ENCODE results near the gene HAS3. TPM values are rescaled to one million over a fixed set of nuclear protein-coding genes. Genes with fewer than 3 reads are reported as not detected.

The HAS3 gene
- total RNA-seq, 2 experiments from 2014 or later = 0.29 to 0.47 TPM

- H3K27ac Mint-ChIP-seq = no peak overlapping the region
- H3K4me1 Mint-ChIP-seq = no peaks in the 10 kb centered on the region
- no peak overlapping the region for H3K4me3 Mint-ChIP-seq
- CTCF ChIA-PET = no interaction called here
- no peaks in the 10 kb centered on the region for H3K9me3 Mint-ChIP-seq (ENCODE audit: low read depth)
- ATAC-seq = no peak
- H3K27me3 Mint-ChIP-seq = no peaks in the 10 kb centered on the region
- no peaks in the 10 kb centered on the region for H3K36me3 Mint-ChIP-seq
- no peak for DNase-seq
Measured at GRCh38 chr16:69078073-69078472, 27.4 kb upstream of the HAS3 start.

- CTCF ChIA-PET = no interaction called here
- Mint-ChIP-seq H3K4me1 (no peaks in the 10 kb centered on the region), H3K9me3 (ENCODE audit: low read depth) (no peaks in the 10 kb centered on the region), H3K27ac (no peak overlapping the region), H3K4me3 (no peak overlapping the region), H3K36me3 (no peaks in the 10 kb centered on the region), H3K27me3 (no peaks in the 10 kb centered on the region)
- DNase-seq = no peak
- no peak for ATAC-seq
Measured at GRCh38 chr16:69079697-69080096, 25.8 kb upstream of the HAS3 start.

- no peaks in the 10 kb centered on the region for H3K9me3 Mint-ChIP-seq (ENCODE audit: low read depth)
- no peak for ATAC-seq
- CTCF ChIA-PET = no interaction called here
- H3K27me3 Mint-ChIP-seq = no peaks in the 10 kb centered on the region
- H3K4me3 Mint-ChIP-seq = no peak overlapping the region
- DNase-seq = no peak
- peaks cover 11% of the 10 kb centered on the region for H3K4me1 Mint-ChIP-seq
- H3K36me3 Mint-ChIP-seq = peaks cover 4% of the 10 kb centered on the region
- no peak overlapping the region for H3K27ac Mint-ChIP-seq
Measured at GRCh38 chr16:69083306-69083941, 22.0 kb upstream of the HAS3 start.

DNA sequence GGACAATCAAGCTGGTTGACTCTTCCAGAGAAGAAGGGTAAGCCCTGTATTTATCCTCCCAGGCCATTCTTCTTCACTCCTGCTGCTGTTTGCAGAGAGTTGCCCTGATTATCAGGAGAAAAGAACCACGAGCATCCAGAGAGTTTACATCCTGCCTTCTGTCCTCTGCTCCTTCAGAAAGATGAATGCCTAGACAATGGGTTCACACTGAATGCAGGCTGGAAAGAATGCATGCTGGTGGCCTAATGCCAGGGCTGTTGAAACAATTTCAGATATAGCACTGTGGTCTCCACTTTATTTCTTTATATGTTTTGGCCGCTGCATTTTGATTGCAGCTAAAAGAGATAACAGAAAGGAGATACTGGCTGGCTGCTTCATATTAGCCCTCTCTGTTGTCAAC is 21.2 kb upstream of the HAS3 start:
- ATAC-seq (no peak), DNase-seq (no peak)
- peaks cover 20% of the 10 kb centered on the region for H3K4me1 Mint-ChIP-seq
- CTCF ChIA-PET = interaction anchor here (0.5 to 1.2 kb wide), 2 partner anchors 182 to 1372 kb away, joined by 3 read pairs; no protein-coding TSS in a partner anchor
- H3K27ac Mint-ChIP-seq = no peak overlapping the region
- peaks cover 4% of the 10 kb centered on the region for H3K36me3 Mint-ChIP-seq
- no peak overlapping the region for H3K4me3 Mint-ChIP-seq
- H3K9me3 Mint-ChIP-seq (ENCODE audit: low read depth) = no peaks in the 10 kb centered on the region
- no peaks in the 10 kb centered on the region for H3K27me3 Mint-ChIP-seq

GRCh38 chr16:69085032-69085695 is 20.3 kb upstream of the HAS3 start:
- Mint-ChIP-seq H3K4me3 (no peak overlapping the region), H3K36me3 (peaks cover 4% of the 10 kb centered on the region), H3K9me3 (ENCODE audit: low read depth) (no peaks in the 10 kb centered on the region), H3K4me1 (peaks cover 27% of the 10 kb centered on the region), H3K27ac (no peak overlapping the region), H3K27me3 (no peaks in the 10 kb centered on the region)
- CTCF ChIA-PET = interaction anchor here (0.5 to 1.2 kb wide), 2 partner anchors 183 to 1371 kb away, joined by 3 read pairs; no protein-coding TSS in a partner anchor
- DNase-seq (no peak), ATAC-seq (no peak)

- Mint-ChIP-seq H3K9me3 (ENCODE audit: low read depth) (no peaks in the 10 kb centered on the region), H3K4me3 (no peak overlapping the region), H3K27ac (no peak overlapping the region), H3K36me3 (peaks cover 4% of the 10 kb centered on the region), H3K4me1 (peaks cover 31% of the 10 kb centered on the region), H3K27me3 (peaks cover 11% of the 10 kb centered on the region)
- CTCF ChIA-PET = no interaction called here
- DNase-seq = no peak
- no peak for ATAC-seq
Measured at GRCh38 chr16:69087161-69087581, 18.3 kb upstream of the HAS3 start.

- H3K27me3 Mint-ChIP-seq = peaks cover 11% of the 10 kb centered on the region
- ATAC-seq (peak; percentile 15), DNase-seq (no peak)
- peaks cover 4% of the 10 kb centered on the region for H3K36me3 Mint-ChIP-seq
- no peak overlapping the region for H3K4me3 Mint-ChIP-seq
- H3K27ac Mint-ChIP-seq = no peak overlapping the region
- CTCF ChIA-PET = interaction anchor here (1.2 to 2.6 kb wide), 2 partner anchors 17 to 35 kb away, joined by 4 to 9 read pairs; partner anchors contain the start of gene HAS3
- H3K9me3 Mint-ChIP-seq (ENCODE audit: low read depth) = no peaks in the 10 kb centered on the region
- peaks cover 31% of the 10 kb centered on the region for H3K4me1 Mint-ChIP-seq
Measured at GRCh38 chr16:69088684-69089083, 16.8 kb upstream of the HAS3 start.

DNA sequence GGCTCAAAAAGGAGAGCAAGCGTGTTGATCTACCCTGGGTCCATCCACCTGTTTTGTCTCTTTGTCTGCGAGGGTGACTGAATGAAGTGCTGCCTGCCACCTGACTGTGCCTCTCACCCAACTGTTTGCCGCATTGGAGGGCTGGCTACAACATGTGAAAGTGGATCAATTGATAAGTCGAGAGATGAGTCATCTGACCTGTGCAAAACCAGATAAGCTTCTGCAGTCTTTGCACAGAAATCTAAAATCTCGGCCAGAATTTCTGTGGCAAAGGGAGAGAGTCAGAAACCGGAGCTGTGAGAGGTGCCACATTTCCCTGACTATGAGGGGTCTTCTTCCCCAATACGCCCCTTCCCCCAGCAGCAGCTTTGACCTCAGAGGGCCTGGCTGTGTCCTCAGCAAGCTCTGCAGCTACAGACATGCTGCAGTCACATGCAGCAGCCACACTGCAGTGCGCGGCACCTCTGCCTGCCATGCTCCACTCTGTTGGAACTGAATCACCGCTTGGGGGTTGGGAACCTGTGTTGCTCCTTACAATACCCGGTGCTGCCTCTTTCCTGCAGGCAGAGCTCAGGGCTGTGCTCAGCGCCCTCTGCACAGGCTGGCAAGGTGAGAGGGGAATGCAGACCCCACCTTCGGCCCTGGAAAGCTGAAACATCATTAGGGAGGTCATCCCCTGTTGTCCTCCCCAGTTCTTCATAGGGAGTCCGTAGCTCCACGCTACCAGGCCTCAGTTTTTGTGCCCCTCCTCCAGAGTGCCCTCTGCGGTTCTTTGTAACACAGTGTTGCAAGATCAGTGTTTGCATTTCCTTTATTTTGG is 16.2 kb upstream of the HAS3 start:
- CTCF ChIA-PET = interaction anchor here (0.6 to 2.6 kb wide), 3 partner anchors 16 to 35 kb away, joined by 3 to 9 read pairs (median 4); partner anchors contain the start of gene HAS3
- DNase-seq (peak; percentile 76), ATAC-seq (peak; percentile 93)
- peaks cover 14% of the 10 kb centered on the region for H3K27me3 Mint-ChIP-seq
- no peak overlapping the region for H3K4me3 Mint-ChIP-seq
- H3K4me1 Mint-ChIP-seq = peaks cover 31% of the 10 kb centered on the region
- no peak overlapping the region for H3K27ac Mint-ChIP-seq
- no peaks in the 10 kb centered on the region for H3K9me3 Mint-ChIP-seq (ENCODE audit: low read depth)
- peaks cover 4% of the 10 kb centered on the region for H3K36me3 Mint-ChIP-seq

GRCh38 chr16:69093974-69094373 is 11.5 kb upstream of the HAS3 start:
- no peaks in the 10 kb centered on the region for H3K9me3 Mint-ChIP-seq (ENCODE audit: low read depth)
- H3K4me1 Mint-ChIP-seq = peaks cover 14% of the 10 kb centered on the region
- no peaks in the 10 kb centered on the region for H3K36me3 Mint-ChIP-seq
- DNase-seq (no peak), ATAC-seq (no peak)
- CTCF ChIA-PET = interaction anchor here (0.9 to 1.4 kb wide), 2 partner anchors 12 to 19 kb away, joined by 3 to 5 read pairs; partner anchors contain the start of gene HAS3
- peaks cover 15% of the 10 kb centered on the region for H3K27me3 Mint-ChIP-seq
- no peak overlapping the region for H3K27ac Mint-ChIP-seq
- H3K4me3 Mint-ChIP-seq = no peak overlapping the region

DNA sequence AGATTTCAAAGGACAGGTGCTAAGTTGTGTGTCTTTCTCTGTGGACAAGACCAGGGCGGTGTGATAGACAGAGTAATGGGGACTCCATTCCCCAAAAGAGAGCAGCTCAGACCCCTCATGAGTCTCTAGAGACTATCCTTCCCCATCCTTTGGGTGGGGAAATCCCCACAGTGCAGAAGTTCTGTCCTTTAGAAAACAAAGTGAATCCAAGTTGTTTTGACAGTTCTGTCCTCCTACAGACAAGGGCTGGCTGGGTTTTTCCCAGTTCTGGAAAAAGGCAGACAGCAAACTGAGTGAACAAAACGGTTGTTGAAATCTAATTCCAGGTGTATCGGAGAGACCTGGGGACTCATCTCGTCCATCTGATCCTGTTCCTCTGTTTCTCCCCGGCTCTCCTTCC is 11.0 kb upstream of the HAS3 start:
- no peak overlapping the region for H3K4me3 Mint-ChIP-seq
- H3K9me3 Mint-ChIP-seq (ENCODE audit: low read depth) = no peaks in the 10 kb centered on the region
- no peak for ATAC-seq
- H3K27ac Mint-ChIP-seq = no peak overlapping the region
- H3K36me3 Mint-ChIP-seq = no peaks in the 10 kb centered on the region
- CTCF ChIA-PET = interaction anchor here (0.7 kb wide), 1 partner anchor 359 kb away, joined by 5 read pairs; no protein-coding TSS in a partner anchor
- peaks cover 15% of the 10 kb centered on the region for H3K27me3 Mint-ChIP-seq
- peaks cover 8% of the 10 kb centered on the region for H3K4me1 Mint-ChIP-seq
- no peak for DNase-seq

DNA sequence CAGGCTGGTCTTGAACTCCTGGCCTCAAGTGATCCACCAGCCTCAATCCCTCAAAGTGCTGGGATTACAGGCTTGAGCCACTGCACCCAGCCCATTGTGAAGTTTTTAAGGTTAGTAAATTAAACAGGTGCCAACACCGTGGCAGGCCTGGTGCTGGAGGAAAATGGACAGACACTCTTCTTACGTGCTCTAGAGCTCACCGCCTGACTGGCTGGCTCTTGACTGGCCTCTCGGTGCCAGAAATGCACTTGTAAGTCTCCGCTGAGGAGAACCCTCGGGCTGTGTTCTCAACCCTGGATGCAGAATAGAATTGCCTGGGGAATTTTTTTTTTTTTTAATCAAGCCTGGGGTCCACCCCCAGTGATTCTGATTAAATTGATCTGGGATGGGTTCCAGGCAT is 10.3 kb upstream of the HAS3 start:
- CTCF ChIA-PET = interaction anchor here (0.7 kb wide), 1 partner anchor 358 kb away, joined by 5 read pairs; no protein-coding TSS in a partner anchor
- Mint-ChIP-seq H3K4me1 (peaks cover 3% of the 10 kb centered on the region), H3K4me3 (no peak overlapping the region), H3K9me3 (ENCODE audit: low read depth) (no peaks in the 10 kb centered on the region), H3K27me3 (peaks cover 18% of the 10 kb centered on the region), H3K27ac (no peak overlapping the region), H3K36me3 (no peaks in the 10 kb centered on the region)
- no peak for ATAC-seq
- DNase-seq = no peak

DNA sequence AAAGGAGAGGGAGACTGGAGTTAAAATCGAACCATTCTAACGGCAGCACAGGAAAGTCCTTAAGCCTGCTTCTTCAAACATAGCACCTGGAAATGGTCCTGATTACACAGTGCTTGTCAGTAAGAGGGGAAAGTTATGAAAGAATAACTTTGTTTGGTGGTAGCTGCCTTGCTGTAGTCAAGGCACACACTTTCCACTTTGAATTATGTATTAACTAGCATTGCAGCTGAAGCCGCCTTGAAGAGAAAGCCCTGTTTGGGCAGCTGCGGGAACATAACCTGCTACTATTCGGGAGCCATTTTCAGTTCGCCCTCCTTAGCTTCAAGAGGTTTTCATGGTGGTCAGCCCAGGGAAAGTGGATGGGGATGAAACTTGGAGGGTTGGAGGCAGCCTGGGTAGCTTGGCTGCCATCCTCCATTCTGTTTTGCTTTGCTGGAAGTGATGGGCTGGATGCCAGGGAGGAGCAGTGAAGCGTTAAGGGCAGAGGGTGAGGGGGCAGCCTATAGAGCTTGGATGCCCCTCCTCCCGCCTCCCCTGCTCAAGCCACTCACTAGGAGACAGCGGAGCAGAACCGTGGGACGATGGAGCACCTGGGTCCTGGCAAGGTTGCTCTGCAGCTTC is 5.3 kb upstream of the HAS3 start:
- CTCF ChIA-PET = no interaction called here

More for the DNA sequence above, 5.3 kb upstream of the HAS3 start:
- H3K27ac Mint-ChIP-seq = no peak overlapping the region
- no peak for DNase-seq
- H3K4me3 Mint-ChIP-seq = no peak overlapping the region
- no peaks in the 10 kb centered on the region for H3K9me3 Mint-ChIP-seq (ENCODE audit: low read depth)
- H3K4me1 Mint-ChIP-seq = peaks cover 1% of the 10 kb centered on the region
- no peaks in the 10 kb centered on the region for H3K36me3 Mint-ChIP-seq
- no peak for ATAC-seq
- peaks cover 26% of the 10 kb centered on the region for H3K27me3 Mint-ChIP-seq
